Liver (tissue), 3 donors: ENCODE measurements around the gene DRAP1.

Experiments used
- CTCF ChIP-seq: fragments of 150-350 bp; IDR thresholded peaks from 2 replicates; pipeline ENCODE4 v1.5.1; 2017; ENCODE audit warnings: improper control_type of control experiment, low read depth, low read length; ENCODE audit not compliant: missing input control
- EGR1 ChIP-seq, 2 donors: IDR thresholded peaks; 2 replicates each; pipeline ENCODE4 v1.6.1; 2016 to 2018; ENCODE audit warnings: antibody characterized with exemption in 2 of 2, low read depth in 2 of 2
- GABPA ChIP-seq, 2 donors: IDR thresholded peaks in 1 of 2; conservative IDR thresholded peaks in 1 of 2; 2 replicates each; pipeline ENCODE4 v1.6.1; 2016; ENCODE audit warnings: antibody characterized with exemption in 2 of 2, mild to moderate bottlenecking in 1 of 2, moderate library complexity in 1 of 2
- JUND ChIP-seq, 2 donors: IDR thresholded peaks; 2 replicates each; pipeline ENCODE4 v1.6.1; 2016; ENCODE audit warnings: antibody characterized with exemption in 2 of 2
- RAD21 ChIP-seq, 2 donors: IDR thresholded peaks; 2 replicates each; pipeline ENCODE4 v1.6.1; 2016; ENCODE audit warnings: antibody characterized with exemption in 2 of 2, mild to moderate bottlenecking in 2 of 2
- TAF1 ChIP-seq: conservative IDR thresholded peaks from 2 replicates; pipeline ENCODE4 v1.6.1; 2016; ENCODE audit warnings: antibody characterized with exemption, mild to moderate bottlenecking
- YY1 ChIP-seq: IDR thresholded peaks from 2 replicates; pipeline ENCODE4 v1.6.1; 2016; ENCODE audit warnings: antibody characterized with exemption, mild to moderate bottlenecking
- ZBTB33 ChIP-seq: IDR thresholded peaks from 2 replicates; pipeline ENCODE4 v1.6.1; 2016; ENCODE audit warnings: antibody characterized with exemption
- TF ChIP-seq, protein P1 (sequence below): IDR thresholded peaks from 2 replicates; pipeline ENCODE4 v1.6.1; 2016; ENCODE audit warnings: antibody characterized with exemption, mild to moderate bottlenecking
- TF ChIP-seq, protein P2 (sequence below): IDR thresholded peaks from 2 replicates; pipeline ENCODE4 v1.6.1; 2016; ENCODE audit warnings: antibody characterized with exemption
- TF ChIP-seq, protein P3 (sequence below): IDR thresholded peaks from 2 replicates; pipeline ENCODE4 v1.6.1; 2016; ENCODE audit warnings: antibody characterized with exemption
- donor health status: healthy.
- donor health status: healthy.

- TF ChIP-seq YY1 (no peak), CTCF (no peak), GABPA (IDR thresholded peaks at IDR 0.05 in 1 of 2, conservative IDR thresholded peaks at IDR 0.05 in 1 of 2) (no peak), ZBTB33 (no peak), TAF1 (no peak), RAD21 (IDR thresholded peaks at IDR 0.05) (no peak), EGR1 (IDR thresholded peaks at IDR 0.05; ENCODE audit: low read depth in 2 of 2) (no peak), JUND (IDR thresholded peaks at IDR 0.05) (no peak)
- TF ChIP-seq, protein P1, sequence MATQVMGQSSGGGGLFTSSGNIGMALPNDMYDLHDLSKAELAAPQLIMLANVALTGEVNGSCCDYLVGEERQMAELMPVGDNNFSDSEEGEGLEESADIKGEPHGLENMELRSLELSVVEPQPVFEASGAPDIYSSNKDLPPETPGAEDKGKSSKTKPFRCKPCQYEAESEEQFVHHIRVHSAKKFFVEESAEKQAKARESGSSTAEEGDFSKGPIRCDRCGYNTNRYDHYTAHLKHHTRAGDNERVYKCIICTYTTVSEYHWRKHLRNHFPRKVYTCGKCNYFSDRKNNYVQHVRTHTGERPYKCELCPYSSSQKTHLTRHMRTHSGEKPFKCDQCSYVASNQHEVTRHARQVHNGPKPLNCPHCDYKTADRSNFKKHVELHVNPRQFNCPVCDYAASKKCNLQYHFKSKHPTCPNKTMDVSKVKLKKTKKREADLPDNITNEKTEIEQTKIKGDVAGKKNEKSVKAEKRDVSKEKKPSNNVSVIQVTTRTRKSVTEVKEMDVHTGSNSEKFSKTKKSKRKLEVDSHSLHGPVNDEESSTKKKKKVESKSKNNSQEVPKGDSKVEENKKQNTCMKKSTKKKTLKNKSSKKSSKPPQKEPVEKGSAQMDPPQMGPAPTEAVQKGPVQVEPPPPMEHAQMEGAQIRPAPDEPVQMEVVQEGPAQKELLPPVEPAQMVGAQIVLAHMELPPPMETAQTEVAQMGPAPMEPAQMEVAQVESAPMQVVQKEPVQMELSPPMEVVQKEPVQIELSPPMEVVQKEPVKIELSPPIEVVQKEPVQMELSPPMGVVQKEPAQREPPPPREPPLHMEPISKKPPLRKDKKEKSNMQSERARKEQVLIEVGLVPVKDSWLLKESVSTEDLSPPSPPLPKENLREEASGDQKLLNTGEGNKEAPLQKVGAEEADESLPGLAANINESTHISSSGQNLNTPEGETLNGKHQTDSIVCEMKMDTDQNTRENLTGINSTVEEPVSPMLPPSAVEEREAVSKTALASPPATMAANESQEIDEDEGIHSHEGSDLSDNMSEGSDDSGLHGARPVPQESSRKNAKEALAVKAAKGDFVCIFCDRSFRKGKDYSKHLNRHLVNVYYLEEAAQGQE: no peak
- TF ChIP-seq, protein P2, sequence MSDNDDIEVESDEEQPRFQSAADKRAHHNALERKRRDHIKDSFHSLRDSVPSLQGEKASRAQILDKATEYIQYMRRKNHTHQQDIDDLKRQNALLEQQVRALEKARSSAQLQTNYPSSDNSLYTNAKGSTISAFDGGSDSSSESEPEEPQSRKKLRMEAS: no peak
- TF ChIP-seq, protein P3, sequence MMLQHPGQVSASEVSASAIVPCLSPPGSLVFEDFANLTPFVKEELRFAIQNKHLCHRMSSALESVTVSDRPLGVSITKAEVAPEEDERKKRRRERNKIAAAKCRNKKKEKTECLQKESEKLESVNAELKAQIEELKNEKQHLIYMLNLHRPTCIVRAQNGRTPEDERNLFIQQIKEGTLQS: no peak
These were observed 8.7 kb downstream of the DRAP1 start for GRCh38 chr11:65927904-65928397.
